Stimulated activated CD4-positive, alpha-beta T cell treated with anti-CD3 and anti-CD28 coated beads, Interleukin-4, amount 100 ng/mL, for 4 hours (primary cell): Measurements from ENCODE around the gene RCC2.
"Not testable (repeated sequence)": the region's sequence is repeated elsewhere in the genome, so short reads cannot be mapped to it uniquely, and the experiment has no call there.

Experiments
- DNase-seq, 2 experiments: peaks; one replicate each; pipeline ENCODE4 v3.0.0-alpha.2; 2020

The RCC2 gene

DNA sequence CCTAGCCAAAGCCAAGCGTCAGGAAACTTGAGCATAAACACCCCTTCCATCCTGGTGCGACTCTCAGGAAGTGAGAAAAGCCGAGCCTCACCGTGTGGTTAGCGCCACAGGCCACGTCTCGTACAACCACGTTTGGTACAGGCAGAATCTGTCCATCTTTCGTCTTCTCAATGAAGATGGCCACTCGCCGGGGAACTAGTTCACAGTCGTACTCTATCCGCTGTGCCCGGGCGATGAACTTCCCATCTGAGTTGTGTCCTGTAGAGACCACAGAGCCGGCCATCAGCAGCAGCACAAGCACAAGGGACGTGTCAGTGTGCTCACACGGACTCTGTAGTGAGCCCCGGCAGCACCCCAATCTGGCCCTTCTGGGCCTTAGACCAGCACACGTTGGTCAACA lies 23.1 kb downstream of the RCC2 start:
- no peak for DNase-seq

DNA sequence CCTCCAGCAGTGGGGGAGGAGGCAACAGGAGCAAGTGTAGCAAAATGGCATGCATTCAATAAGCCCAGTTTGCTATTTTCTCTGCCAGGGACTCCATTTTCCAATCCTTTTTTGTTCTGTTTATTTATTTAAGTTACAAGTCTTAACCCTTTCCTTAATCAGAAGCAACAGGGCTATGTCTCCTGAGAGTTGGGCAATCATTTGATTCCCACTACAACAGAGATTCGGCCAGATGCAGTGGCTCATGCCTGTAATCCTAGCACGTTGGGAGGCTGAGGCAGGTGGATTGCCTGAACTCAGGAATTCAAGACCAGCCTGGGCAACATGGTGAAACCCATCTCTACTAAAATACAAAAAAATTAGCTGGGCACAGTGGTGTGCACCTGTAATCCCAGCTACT lies 25.5 kb downstream of the RCC2 start:
- no peak for DNase-seq

DNA sequence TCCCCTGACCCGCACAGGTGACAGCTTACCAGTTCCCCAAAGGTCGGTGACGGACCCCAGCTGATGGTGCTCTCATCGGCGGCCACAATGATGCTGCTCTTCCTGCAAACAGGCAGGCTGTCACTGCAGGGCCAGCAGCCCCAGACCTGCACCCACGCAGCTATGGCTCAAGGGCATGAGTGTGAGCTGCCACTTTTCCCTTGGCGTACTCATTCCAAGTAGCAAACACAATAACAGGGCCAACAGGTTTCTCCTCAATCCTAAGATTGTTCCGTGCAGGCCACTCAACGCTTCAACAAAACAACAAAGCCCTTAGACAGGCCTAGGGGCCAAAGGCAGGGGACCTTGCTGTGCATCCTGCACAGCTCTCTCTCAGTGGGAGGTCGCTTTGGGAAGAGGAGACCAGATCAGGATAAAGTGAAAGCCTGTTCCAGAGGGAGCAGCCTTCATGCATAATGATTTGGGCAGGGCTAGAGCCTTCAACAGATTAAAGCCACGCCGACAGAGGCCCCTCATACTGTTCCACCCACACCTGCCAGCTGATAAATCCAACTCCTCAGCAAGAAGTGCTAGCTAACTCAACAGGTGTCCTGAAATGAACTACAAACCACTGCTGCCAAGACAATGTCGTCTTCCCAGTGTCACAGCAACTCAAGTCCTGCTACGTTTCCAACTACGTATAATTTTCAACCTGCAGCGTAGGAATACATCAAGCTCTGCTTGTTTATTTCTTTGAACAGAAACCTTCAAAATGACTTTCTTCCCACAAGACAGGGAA lies 27.2 kb downstream of the RCC2 start:
- DNase-seq, result no peak

DNA sequence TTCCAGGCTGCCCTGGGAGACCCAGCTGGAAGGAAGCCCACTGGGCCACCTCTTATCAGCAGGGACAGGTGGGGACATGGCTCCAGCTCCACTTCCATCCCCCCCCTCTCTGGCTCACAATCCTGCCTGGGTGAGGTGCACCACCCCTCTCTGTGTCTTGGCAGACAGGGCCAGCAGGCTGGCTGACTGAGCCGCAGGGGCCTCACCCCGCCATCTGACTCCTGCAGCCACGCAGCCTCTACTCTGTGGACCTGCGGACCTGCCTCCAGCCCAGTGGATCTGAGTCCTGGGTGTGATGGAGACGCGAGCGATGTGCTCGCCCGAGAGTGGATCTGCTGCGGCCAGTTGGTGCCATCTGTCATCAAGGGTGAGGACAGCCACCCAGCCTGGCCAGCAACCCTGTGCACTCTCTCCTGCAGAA lies 30.1 kb downstream of the RCC2 start:
- no peak for DNase-seq

DNA sequence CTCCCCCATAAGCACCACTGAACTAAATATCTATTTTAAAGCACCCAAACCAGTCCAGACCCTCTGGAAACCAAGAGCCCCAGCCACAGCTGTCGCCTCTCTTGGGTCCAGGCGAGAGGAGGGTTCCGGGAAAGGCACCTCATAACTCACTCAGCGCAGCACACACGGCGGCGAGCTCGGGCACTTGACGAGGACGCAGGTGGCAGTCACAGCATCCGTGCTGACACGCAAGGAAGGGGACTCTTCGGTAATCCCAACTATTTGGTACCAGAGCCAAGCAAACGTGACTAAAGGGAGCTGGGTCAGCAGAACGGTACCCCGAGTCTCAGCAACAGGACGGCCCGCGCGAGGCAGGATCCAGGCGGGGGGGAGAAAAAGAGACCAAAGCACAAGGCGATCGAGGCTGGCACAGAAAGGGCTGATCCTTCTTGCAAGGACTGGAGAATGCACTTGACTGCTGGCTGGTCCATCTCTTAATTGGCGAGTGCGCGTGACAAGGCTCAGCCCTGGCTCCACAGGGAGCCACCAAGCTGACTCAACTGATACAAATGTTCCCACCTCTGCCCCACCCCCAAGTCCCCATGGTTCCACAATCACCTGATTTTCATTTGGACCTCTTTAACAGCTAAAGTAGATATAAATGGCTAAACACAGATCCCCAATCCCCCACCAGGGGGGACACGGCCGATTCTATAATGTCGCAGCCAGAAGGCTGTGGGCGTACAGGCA lies 31.5 kb downstream of the RCC2 start:
- DNase-seq, result not testable (repeated sequence)

DNA sequence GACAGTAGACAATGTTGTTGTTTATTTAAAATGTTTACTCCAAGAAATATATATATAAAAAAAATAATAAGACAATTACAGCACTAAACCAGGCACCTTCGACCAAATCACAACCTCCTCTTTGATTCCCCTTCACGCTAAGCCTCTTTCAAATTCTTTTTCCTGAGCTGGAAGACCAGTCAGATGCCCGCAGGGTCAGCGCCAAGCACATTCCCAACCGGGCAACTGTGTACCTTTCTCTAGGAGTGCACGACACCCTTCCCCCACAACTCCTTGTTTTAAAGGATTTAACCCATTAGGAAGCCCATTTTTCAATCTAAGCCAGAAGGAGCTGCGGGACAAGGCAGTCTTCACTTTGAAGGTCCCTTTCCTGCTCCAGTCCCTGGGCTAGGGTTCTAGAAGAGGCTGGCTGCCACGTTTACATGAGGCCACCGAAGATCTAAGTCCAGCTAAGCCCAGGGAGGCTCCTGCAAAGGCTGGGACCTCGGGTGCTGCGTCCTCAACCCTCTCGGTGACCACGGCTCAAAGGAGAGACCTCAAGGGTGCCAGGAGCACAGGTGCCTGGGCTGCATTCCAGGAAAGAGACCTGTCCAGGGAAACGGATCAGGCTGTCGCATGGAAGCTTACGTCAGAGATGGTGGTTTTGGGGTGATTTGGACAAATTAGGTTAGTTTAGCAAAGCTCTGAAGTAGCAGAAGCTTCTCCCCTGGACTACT lies 32.6 kb downstream of the RCC2 start:
- DNase-seq, result not testable (repeated sequence)

DNA sequence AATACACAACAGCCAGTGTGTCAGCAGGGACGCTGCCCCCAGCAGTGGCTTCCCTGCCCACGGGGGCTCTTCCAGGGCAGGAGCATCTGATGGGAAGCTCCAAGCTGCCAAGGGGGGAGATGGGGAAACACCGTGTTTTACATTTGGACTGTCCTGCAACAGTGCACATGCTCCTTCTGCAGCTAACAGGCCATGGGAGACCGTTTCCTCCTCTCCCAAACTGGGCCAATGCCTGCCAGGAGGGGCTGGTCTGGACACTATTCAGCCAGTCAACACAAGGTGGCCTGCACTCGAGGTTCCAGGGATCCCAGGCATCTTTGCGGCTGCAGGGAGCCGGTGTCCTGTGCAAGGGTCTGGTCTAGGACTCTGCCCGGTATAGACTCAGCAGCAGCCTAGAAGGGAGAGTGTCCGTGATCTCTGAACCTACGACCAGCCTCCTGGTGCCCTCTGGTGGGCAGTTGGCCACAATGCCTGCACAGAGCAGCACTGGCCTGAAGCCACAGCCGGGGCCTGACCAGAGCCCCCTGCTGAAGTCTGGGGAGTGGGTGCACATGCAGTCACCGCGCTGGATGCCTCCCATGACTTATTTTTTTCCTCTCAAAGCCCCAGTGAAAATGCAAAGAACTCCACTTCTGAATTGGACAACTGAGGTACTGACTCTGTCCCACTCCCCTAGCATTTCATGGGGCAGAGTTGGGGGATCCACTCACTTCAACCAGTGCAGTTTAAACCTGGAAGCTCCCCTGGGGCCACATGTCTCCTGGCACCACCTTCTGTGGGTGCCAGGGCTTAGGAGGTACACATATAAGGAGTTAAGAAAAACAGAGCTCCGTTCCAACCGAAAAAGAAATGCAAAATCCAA lies 33.3 kb downstream of the RCC2 start:
- peak; percentile 8 to 42 for DNase-seq

DNA sequence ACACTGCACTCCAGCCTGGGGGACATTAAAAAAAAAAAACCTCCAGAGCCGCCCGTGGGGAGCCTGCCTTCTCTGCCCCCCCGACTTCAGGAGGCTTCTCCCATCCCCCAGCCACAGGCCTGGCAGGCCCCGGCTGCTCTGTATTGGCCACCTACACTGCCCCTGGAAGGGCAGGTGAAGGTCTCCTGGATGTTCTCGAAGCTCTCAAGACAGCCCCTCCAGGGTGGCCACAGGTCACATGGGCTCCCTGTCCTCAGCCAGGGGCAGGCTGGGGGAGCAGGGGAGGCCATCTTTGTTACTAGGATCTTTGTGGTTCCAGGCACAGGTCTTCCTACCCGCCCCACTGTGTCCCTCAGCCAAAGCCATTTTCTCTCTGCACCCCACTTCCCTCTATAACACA lies 34.7 kb downstream of the RCC2 start:
- no peak for DNase-seq

DNA sequence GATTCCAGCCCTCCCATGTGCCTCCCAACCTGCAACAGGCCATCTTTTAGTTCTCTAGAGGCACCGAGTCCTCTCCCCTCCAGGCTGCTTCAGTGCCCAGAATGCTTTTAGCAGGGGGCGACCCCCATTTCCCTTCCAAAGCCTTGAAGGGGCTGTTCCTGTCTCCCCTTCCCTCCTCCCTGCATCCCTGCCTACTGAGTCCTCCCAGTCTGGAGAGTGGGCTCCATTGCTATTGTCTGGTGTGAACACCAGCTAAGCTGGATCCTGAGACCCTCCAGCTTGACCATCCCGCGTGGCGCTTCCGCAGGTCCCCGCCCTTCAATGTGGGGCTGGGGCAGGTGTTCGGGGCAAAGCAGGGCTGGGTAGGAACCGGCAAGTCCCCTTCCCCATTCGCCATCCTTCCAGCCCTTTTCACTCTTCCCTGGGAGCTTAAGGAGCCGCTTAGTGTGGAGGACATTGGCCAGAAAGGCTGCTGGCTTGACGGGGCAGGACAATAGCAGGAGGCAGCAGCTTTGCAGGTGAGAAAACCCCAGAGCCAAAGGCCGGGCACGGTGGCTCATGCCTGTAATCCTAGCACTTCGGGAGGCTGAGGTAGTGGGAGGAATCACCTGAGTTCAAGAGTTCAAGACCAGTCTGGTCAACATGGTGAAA lies 35.3 kb downstream of the RCC2 start:
- no peak for DNase-seq

DNA sequence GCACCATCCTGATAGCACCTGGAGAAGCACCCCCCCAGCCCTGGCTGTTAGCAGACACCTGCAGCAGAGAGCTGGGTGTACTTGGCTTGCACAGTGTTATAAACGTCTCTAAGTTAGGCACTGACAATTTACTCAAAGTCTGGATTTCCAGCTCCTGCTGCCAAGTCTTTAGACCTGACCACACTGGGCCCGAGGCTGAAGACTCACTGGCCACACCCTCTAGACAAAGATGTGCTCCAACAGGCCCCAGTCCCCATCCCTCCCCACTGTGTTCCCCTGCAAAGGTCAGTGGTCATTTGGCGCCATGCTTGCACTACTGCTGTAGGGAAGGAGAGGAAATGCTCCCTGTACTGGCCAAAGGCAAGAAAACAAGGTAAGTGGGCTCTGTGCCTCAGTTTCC lies 36.4 kb downstream of the RCC2 start:
- no peak for DNase-seq

DNA sequence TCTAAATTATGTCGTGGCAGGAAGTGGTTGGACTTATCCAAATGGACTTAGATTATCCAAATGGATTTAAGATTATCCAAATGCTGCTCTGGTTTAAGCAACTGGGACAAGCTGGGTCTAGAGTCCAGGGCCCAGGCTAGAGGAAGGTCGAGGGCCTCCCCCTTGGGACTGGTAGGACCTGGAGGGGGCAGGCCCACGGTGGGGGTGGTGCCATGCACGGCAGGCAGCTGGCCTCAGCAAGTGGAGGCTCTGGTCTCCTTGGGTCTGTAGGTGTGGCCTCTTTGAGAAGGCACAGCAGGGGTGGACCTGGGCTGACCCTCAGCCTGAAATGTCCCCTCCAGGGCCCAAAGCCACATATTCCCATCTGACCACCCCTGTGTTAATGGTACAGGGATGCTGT lies 37.6 kb downstream of the RCC2 start:
- DNase-seq, result no peak

DNA sequence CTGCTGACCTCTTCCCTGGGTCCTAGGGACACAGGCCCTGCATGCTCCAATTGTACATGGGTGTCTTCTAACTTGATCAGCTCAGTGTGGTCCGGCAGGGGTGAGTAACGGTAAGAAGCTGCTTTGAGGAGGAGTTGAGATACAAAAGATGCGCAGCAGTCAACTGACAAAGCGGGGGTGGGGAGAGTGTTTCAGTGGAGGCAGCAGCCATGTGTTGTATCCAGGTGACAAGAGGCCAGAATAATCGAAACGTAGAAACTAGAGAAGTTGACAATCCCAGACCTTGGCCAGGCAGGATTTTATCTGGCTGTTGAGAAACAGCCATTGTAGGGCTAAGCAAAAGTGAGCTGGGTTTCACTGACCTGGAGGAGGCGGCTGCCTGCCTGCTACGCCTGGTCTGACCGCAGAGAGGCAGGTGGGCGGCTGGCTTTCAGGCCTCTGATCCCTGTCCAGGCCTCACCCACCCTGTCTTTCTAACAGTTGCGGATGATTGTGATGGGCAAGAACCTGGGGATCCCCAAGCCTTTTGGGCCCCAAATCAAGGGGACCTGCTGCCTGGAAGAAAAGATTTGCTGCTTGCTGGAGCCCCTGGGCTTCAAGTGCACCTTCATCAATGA lies 38.6 kb downstream of the RCC2 start:
- no peak for DNase-seq

DNA sequence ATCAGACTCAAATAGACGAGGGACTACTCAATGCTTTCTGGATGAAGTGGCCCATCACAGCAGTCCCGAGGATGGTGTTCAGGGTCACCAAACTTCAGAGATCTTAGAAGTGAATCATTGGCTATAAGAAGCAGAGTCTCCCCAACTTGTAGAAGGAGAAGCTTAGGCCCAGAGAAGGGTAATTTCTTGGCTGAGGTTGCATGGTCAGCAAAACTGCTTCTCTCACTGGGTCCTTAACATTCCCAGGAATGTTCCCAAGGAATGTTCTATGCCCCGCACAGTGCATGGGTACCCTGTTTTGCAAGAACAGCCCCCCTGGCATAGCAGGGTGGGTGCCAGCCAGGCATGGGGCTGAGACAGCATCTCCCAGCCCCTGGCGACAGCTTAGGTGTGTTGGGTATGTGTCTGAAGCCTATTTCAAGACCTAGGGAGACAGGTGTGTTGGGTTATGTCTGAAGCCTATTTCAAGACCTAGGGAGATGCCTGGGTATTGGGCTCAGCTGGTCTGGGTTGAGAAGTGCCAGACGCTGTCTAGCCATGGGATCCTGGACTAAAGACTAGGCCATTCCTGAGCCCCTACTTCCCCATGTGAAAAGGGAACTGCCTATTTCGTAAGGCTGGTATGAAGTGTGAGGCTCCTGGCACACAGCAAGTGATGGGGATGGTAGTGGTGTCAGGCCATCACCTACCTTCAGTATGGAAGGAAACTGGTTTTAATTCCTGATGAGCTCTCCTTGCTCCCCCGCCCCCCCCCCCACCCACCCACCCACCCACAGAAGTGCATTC lies 41.4 kb downstream of the RCC2 start:
- DNase-seq, result no peak

DNA sequence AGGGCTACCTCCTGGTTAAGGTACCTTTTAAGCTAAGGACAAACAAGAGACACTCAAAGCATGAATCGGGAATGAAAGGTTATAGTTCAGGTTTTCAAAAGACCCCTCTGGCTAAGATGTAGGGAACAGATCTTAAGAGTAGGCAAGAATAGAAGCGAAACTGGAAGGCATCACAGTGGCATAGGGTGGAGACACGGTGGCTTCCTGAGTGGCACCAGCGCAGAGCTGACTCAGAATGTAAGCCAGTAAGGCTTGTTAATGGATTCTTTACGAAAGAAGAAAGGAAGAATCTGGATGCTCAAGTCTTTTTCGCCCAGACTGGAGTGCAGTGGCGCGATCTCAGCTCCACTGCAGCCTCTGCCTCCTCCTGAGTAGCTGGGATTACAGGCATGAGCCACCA lies 46.2 kb downstream of the RCC2 start:
- no peak for DNase-seq

DNA sequence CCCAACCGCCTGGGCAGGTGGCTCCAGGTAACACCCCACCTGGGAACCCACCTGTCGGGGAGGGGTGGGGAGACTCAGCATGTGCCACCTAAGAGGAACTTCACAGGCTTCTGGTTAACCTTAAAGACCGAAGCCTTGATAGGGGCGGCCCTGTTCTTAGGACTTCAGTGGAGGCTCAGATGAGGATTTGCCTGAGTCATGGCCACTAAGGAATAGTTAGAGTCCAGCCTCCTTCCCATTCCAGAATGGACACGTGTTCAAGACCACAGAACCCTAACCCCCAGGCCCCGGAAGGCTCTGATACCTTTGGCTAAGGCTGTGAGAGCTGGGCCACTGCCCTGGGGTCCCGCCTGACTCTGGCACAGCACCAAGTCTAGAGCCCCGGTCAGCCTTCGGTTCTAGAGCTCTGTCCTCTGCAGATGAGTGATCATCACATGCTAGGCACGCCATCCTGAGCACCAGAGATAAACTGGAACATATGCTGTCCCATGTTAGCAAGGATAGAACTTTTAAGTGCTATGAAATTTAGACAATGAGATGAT lies 47.2 kb downstream of the RCC2 start:
- no peak for DNase-seq

DNA sequence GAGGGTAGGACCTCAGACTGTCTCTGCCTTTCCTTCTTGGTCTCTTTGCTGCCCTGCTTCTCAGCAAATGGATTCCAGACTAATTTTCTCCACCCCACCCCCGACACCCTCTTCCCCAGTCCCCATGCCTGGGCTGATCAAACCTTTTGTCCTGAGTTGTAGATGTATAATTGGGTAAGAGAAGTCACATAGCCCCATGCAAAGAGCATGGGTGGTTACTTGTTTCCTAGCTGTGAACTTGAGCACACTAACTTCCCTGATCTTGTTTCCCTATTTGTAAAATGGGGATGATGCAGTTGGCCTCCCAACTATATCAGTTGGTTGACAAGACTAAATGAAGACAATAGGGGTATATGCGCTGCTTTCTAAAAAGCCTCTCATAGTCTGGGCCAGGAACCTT lies 58.3 kb downstream of the RCC2 start:
- DNase-seq, result no peak

DNA sequence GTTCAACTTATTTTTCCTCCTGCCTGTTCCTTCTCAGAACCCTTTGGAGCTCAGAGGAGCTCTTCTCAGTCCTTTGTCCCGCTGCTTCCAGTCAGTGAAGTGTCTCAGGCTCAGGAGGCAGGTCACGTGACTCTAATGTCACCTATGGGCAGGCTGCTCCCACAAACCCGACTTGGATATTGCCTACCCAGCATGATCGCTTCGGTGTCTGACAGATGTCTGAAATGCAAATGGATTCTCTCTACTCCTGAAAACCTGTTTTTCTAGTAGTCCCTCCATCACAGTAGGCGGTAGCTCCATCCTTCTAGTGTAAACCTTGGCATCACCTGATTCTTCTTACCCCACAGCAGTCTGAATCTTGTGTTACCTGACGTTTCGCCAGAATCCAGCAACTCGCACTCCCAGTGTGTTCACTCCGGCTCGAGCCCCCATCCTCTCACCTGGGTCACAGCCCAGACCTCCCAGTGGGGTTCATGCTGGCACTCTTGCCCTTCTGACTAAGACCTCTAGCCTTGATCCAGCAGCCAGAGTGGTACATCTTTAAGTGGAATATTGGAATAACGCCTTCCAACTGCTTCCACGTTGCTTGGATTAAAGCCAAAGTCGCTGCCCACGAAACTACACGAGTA lies 62.0 kb downstream of the RCC2 start:
- DNase-seq, result no peak

DNA sequence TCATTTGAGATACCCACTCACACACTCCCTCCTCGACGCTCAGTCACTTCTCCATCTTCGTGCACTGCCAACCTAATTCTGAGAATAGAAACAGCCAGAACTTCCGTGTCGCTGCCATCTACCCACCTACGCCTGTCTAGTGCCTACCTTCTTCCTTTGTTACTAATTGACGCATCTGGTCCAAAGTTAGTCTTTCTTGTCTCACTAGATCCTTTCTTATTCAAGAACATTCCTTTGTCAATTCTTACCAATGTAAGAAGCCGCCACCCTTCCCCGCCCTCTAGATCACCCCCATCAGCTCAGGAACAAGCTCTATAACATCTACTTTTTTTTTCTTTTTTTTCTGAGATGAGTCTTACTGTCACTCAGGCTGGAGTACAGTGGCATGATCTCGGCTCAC lies 63.8 kb downstream of the RCC2 start:
- DNase-seq, result no peak

DNA sequence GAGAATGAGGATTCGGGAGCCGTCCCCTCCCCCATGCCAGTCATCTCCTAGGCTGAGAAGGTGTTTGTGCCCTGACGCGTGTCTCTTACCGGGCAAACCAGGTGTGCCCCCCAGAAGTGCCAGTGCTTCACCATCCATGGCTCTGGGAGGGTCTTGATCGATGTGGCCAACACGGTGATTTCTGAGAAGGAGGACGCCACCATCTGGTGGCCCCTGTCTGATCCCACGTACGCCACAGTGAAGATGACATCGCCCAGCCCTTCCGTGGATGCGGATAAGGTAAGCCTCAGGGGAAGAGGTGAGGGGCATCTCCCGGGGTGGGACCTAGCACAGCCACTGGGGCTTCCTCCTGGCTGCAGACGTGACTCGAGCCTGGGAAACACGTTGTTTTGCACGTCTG lies 66.5 kb downstream of the RCC2 start:
- DNase-seq, result no peak

DNA sequence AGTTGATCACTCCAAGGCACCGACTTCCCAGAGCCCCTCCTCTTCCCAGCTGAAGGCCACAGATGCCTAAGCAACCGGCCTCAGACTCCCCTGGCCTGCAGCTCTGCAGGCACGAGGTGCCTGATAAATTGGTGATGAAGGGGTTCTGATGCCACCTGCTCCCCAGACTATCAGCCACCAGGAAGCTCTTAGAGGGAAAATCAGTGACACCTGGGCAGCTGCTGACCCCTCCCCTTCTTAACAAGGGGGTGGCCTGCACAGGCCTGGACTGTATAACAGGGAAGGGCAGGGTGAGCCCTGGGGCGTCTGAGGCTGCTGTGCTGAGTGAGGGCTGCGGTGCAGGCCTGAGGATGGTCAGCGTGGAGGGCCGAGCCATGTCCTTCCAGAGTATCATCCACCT lies 67.6 kb downstream of the RCC2 start, which contains the start of gene PADI6:
PADI6 (plus strand) TSS at position 301 of the 400 bp plus-strand sequence; CDS start at position 351, 50 bp downstream.
- no peak for DNase-seq
